GM12878 (cell line): ENCODE data around the gene COX17. TPM values are rescaled to one million over a fixed set of nuclear protein-coding genes. Genes with fewer than 3 reads are reported as not detected.
A peak's percentile ranks its signal among the peaks of the same experiment; 100 is the strongest.

Experiments
- DPF2 ChIP-seq: fragments of 450-650 bp; IDR thresholded peaks from 2 replicates; pipeline ENCODE4 v1.6.1; 2017; ENCODE audit warnings: mild to moderate bottlenecking
- MYC ChIP-seq: IDR thresholded peaks from 2 replicates; pipeline ENCODE4 v1.6.1; 2011; ENCODE audit warnings: mild to moderate bottlenecking, low read length, moderate library complexity, inconsistent platforms; ENCODE audit not compliant: insufficient read depth, insufficient replicate concordance, insufficient read length, severe bottlenecking
- NKRF ChIP-seq: fragments of 450-650 bp; conservative IDR thresholded peaks from 2 replicates; pipeline ENCODE4 v1.6.1; 2017; ENCODE audit warnings: mild to moderate bottlenecking, moderate library complexity
- TBL1XR1 ChIP-seq: IDR thresholded peaks from 2 replicates; pipeline ENCODE4 v1.6.1; 2012; ENCODE audit warnings: low read depth, low read length, improper control_type of control experiment
- ZNF687 ChIP-seq: fragments of 450-650 bp; IDR thresholded peaks from 2 replicates; pipeline ENCODE4 v1.6.1; 2017; ENCODE audit warnings: mild to moderate bottlenecking, moderate library complexity
- polyA plus RNA-seq, 11 experiments: library from polyadenylated mRNA; depleted of rRNA in 4 of 11; unstranded in 6 of 11; stranded (reverse) in 5 of 11; fragments of >200 nt; fragmentation: Nextera tagmentation in 4 of 11; fragmentation: Illumina TruSeq in 1 of 11; extraction: Ambion mirVana in 4 of 11; extraction: Trizol in 1 of 11; gene quantifications; 1 replicate in 1 of 11; 2 replicates in 10 of 11; pipeline versions ENCODE4 v1.2.1 to v1.2.3, GENCODE V29; 2011 to 2016; ENCODE audit warnings: inconsistent platforms in 2 of 11, missing spikeins in 2 of 11, low read depth in 1 of 11
- total RNA-seq, 4 experiments: library from RNA; depleted of rRNA in 3 of 4; stranded (reverse); fragments of >200 nt in 3 of 4; fragmentation: Illumina TruSeq in 1 of 4; extraction: Trizol in 1 of 4; gene quantifications; 2 replicates each; pipeline versions ENCODE4 v1.2.1 to v1.2.3, GENCODE V29; 2013 to 2021

The COX17 gene
- total and polyA plus RNA-seq, 10 of the 15 experiments (the other 5 are each of a cell fraction or from before 2014, with no cell fraction given) = 111 to 717 (median 243) TPM

- TF ChIP-seq ZNF687 (peak; percentile 46; the same call in 1 of the 2 replicates), MYC (no peak), TBL1XR1 (no peak), DPF2 (no peak), NKRF (no peak)
Observed at GRCh38 chr3:119642746-119643473, 34.3 kb downstream of the COX17 start (continued).
